Renal cortex interstitium (tissue), 11 donors: ENCODE data around the gene SAMD3. TPM values are rescaled to one million over a fixed set of nuclear protein-coding genes. Genes with fewer than 3 reads are reported as not detected.
"Not testable (repeated sequence)": the region's sequence is repeated elsewhere in the genome, so short reads cannot be mapped to it uniquely, and the experiment has no call there.

Source experiments
- DNase-seq, 11 donors: peaks; one replicate each; pipeline ENCODE4 v3.0.0-alpha.2; 2013; ENCODE audit warnings: low read depth in 9 of 11, low spot score in 4 of 11; ENCODE audit errors: extremely low read depth in 1 of 11
- polyA plus RNA-seq, 3 donors: library from polyadenylated mRNA; unstranded; fragments of 120-200 nt; gene quantifications; one replicate each; pipeline ENCODE4 v1.2.1, GENCODE V29; 2013; ENCODE audit not compliant: insufficient read length in 3 of 3

SAMD3 gene
- polyA plus RNA-seq, 3 donors: 0.80 to 1.4 (median 0.82) TPM

- no peak for DNase-seq
These were observed 7.2 kb downstream of the SAMD3 start for GRCh38 chr6:130215526-130215925.

- no peak for DNase-seq
These were observed 10.4 kb downstream of the SAMD3 start for GRCh38 chr6:130212215-130212874.

GRCh38 chr6:130211691-130212090 is 11.1 kb downstream of the SAMD3 start:
- DNase-seq: no peak

- no peak for DNase-seq
These were observed 14.6 kb downstream of the SAMD3 start for GRCh38 chr6:130207979-130208649.

GRCh38 chr6:130206479-130206878 is 16.3 kb downstream of the SAMD3 start:
- DNase-seq: no peak

- no peak for DNase-seq
These were observed 18.4 kb downstream of the SAMD3 start for GRCh38 chr6:130204322-130204721.

- no peak for DNase-seq
These were observed 19.4 kb downstream of the SAMD3 start for GRCh38 chr6:130203370-130203769.

- DNase-seq: no peak
These were observed 20.0 kb downstream of the SAMD3 start for GRCh38 chr6:130202782-130203181.

- no peak for DNase-seq
These were observed 22.7 kb downstream of the SAMD3 start for GRCh38 chr6:130200020-130200419.

- no peak for DNase-seq
These were observed 24.2 kb downstream of the SAMD3 start for GRCh38 chr6:130198483-130199035.

GRCh38 chr6:130197816-130198482 is 24.8 kb downstream of the SAMD3 start:
- DNase-seq: not testable (repeated sequence)

GRCh38 chr6:130194434-130194833 is 28.3 kb downstream of the SAMD3 start:
- not testable (repeated sequence) for DNase-seq

- DNase-seq: no peak
These were observed 31.8 kb downstream of the SAMD3 start for GRCh38 chr6:130190701-130191690.

GRCh38 chr6:130189531-130190397 is 33.0 kb downstream of the SAMD3 start:
- DNase-seq: no peak

GRCh38 chr6:130188207-130188899 is 34.4 kb downstream of the SAMD3 start:
- no peak for DNase-seq

- DNase-seq: no peak
These were observed 35.2 kb downstream of the SAMD3 start for GRCh38 chr6:130187335-130188206.
